BE2C (cell line): ENCODE results near the gene CDH20.
A peak's percentile ranks its signal among the peaks of the same experiment; 100 is the strongest.

Experiments
- DNase-seq: peaks from one replicate; pipeline ENCODE4 v3.0.0-alpha.2; 2020
- H3K27me3 ChIP-seq: fragments of 250-450 bp; sonication (Bioruptor Pico); 2 replicates; pipeline ENCODE4 v1.5.1; 2020; ENCODE audit warnings: mild to moderate bottlenecking
- H3K36me3 ChIP-seq: fragments of 250-450 bp; sonication (Bioruptor Pico); 2 replicates; pipeline ENCODE4 v1.5.1; 2020; ENCODE audit warnings: mild to moderate bottlenecking
- H3K4me1 ChIP-seq: fragments of 250-450 bp; sonication (Bioruptor Pico); 2 replicates; pipeline ENCODE4 v1.5.1; 2020
- H3K4me3 ChIP-seq: 2 replicates; pipeline ENCODE4 v1.5.1; 2011; ENCODE audit warnings: low read depth, low read length
- H3K9me3 ChIP-seq: fragments of 250-450 bp; sonication (Bioruptor Pico); 2 replicates; pipeline ENCODE4 v1.5.1; 2020
- TF ChIP-seq, protein P1 (sequence below): IDR thresholded peaks from 2 replicates; pipeline ENCODE4 v1.5.1; 2012; ENCODE audit warnings: mild to moderate bottlenecking, low read depth, low read length

Gene CDH20

DNA sequence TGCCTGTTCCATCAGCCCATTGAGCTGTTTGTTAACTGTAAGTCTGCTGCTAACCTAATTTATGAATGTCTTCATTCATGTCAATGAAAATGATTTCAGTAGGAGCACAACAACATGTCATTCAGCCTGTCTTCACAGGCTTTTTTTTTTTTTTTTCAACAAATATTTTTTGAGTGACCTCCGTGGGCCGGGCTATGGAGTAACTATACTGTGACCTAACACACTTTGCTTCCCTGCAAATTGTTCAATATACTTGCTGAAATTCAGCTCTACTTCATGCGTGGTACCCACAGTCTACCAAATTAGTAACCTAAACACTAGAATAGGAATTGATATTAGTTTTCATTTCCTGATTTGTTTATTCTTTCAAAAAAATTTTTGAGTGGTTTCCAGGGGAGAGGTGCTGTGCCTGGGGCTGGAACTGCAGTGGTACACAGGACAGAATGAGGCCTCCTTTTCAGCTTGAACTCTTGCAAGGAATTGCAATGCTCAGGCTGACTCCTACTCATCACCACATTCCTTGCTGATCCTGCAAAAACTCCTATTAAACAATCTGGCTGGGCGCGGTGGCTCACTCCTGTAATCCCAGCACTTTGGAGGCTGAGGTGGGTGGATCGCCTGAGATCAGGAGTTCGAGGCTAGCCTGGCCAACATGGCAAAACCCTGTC lies 87.1 kb downstream of the CDH20 start:
- H3K4me3 ChIP-seq: no peak overlapping the region
- H3K4me1 ChIP-seq: no peaks in the 10 kb centered on the region
- no peaks in the 10 kb centered on the region for H3K36me3 ChIP-seq
- DNase-seq: no peak
- TF ChIP-seq, protein P1, sequence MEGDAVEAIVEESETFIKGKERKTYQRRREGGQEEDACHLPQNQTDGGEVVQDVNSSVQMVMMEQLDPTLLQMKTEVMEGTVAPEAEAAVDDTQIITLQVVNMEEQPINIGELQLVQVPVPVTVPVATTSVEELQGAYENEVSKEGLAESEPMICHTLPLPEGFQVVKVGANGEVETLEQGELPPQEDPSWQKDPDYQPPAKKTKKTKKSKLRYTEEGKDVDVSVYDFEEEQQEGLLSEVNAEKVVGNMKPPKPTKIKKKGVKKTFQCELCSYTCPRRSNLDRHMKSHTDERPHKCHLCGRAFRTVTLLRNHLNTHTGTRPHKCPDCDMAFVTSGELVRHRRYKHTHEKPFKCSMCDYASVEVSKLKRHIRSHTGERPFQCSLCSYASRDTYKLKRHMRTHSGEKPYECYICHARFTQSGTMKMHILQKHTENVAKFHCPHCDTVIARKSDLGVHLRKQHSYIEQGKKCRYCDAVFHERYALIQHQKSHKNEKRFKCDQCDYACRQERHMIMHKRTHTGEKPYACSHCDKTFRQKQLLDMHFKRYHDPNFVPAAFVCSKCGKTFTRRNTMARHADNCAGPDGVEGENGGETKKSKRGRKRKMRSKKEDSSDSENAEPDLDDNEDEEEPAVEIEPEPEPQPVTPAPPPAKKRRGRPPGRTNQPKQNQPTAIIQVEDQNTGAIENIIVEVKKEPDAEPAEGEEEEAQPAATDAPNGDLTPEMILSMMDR: no peak
- H3K27me3 ChIP-seq: no peaks in the 10 kb centered on the region
- no peaks in the 10 kb centered on the region for H3K9me3 ChIP-seq

GRCh38 chr18:61426492-61427053 lies 93.3 kb downstream of the CDH20 start:
- TF ChIP-seq, protein P1: no peak
- H3K9me3 ChIP-seq: no peaks in the 10 kb centered on the region
- no peaks in the 10 kb centered on the region for H3K27me3 ChIP-seq
- H3K4me1 ChIP-seq: no peaks in the 10 kb centered on the region
- H3K36me3 ChIP-seq: no peaks in the 10 kb centered on the region
- DNase-seq: no peak
- no peak overlapping the region for H3K4me3 ChIP-seq

DNA sequence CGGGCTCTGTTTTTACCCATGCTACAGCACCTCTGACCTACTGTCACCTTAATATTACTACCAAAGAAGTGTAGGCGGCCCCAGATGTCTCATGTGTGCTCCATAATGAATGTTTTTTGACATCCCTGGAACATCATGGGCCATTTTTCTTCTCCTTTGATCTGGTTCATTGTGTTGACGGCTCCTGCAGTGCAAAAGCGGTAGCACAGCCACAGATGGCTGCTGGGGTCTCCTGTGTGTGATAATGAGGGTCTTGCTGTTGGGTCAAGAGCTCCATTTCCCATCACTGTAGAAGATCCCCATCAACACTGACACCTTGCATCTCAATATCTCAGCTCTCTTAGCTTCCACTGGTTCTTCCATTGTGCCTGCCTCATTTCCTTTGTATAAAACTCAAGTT lies 95.0 kb downstream of the CDH20 start:
- no peaks in the 10 kb centered on the region for H3K4me1 ChIP-seq
- no peaks in the 10 kb centered on the region for H3K9me3 ChIP-seq
- DNase-seq: no peak
- TF ChIP-seq, protein P1: no peak
- H3K27me3 ChIP-seq: no peaks in the 10 kb centered on the region
- no peak overlapping the region for H3K4me3 ChIP-seq
- no peaks in the 10 kb centered on the region for H3K36me3 ChIP-seq

DNA sequence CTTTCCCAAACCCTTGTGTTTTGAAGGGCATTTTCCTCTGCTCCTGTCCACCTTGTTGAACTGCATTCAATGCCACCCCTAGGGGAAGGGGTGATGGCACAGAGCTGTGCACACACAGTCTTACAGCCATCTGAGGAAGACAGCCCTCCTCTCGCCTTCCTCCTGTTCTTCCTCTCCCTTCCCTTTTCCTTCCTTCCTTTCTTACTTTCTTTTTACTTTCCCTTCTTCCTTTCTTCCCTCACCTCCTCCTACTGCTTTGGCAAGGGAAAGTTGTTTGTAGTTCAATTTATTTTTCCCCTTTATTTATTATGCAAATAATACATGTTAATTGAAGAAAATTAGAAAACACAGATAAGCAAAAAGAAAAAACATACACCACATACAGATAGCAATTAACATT lies 99.4 kb downstream of the CDH20 start:
- no peak for DNase-seq
- no peak overlapping the region for H3K4me3 ChIP-seq
- H3K36me3 ChIP-seq: no peaks in the 10 kb centered on the region
- H3K27me3 ChIP-seq: no peaks in the 10 kb centered on the region
- no peaks in the 10 kb centered on the region for H3K4me1 ChIP-seq
- H3K9me3 ChIP-seq: no peaks in the 10 kb centered on the region
- TF ChIP-seq, protein P1: no peak

GRCh38 chr18:61435064-61435652 lies 101.9 kb downstream of the CDH20 start:
- Histone ChIP-seq H3K4me1 (no peaks in the 10 kb centered on the region), H3K36me3 (no peaks in the 10 kb centered on the region), H3K27me3 (no peaks in the 10 kb centered on the region), H3K4me3 (no peak overlapping the region), H3K9me3 (no peaks in the 10 kb centered on the region)
- DNase-seq: peak; percentile 3
- TF ChIP-seq, protein P1: peak; percentile 61
